ENCODE results near the gene SIRPB1.
"Not testable (repeated sequence)": the region's sequence is repeated elsewhere in the genome, so short reads cannot be mapped to it uniquely, and the experiment has no call there.

SIRPB1 gene

GRCh38 chr20:1588533-1589460, 31.0 kb downstream of the SIRPB1 start:
- DNase-seq, result no peak

GRCh38 chr20:1587781-1588532, 31.9 kb downstream of the SIRPB1 start:
- no peak for DNase-seq

- no peak for DNase-seq
These were observed 40.3 kb downstream of the SIRPB1 start for GRCh38 chr20:1579488-1579887.

GRCh38 chr20:1577906-1578305, 41.9 kb downstream of the SIRPB1 start:
- DNase-seq, result no peak

- DNase-seq, result not testable (repeated sequence)
These were observed 42.5 kb downstream of the SIRPB1 start for GRCh38 chr20:1577313-1577712.

- DNase-seq, result no peak
These were observed 43.2 kb downstream of the SIRPB1 start for GRCh38 chr20:1576641-1577040.

- not testable (repeated sequence) for DNase-seq
These were observed 43.8 kb downstream of the SIRPB1 start for GRCh38 chr20:1576003-1576402.

- not testable (repeated sequence) for DNase-seq
These were observed 48.2 kb downstream of the SIRPB1 start for GRCh38 chr20:1571583-1571982.
